Upper lobe of right lung (tissue), 1 donor: ENCODE measurements around the gene AGTR1. TPM values are rescaled to one million over a fixed set of nuclear protein-coding genes. Genes with fewer than 3 reads are reported as not detected.

ENCODE experiments used
- ATAC-seq: fragments of 200-7000 bp; cut with Tn5 transposase; one replicate; pipeline ENCODE4 v1.9.1; 2020; ENCODE audit warnings: mild to moderate bottlenecking, moderate library complexity
- DNase-seq: peaks from one replicate; pipeline ENCODE4 v3.0.0-alpha.2; 2020
- H3K27ac ChIP-seq: fragments of 200-600 bp; one replicate; pipeline ENCODE4 v1.8.0; 2022
- H3K27me3 ChIP-seq: fragments of 200-600 bp; one replicate; pipeline ENCODE4 v1.8.0; 2022; ENCODE audit warnings: mild to moderate bottlenecking
- H3K36me3 ChIP-seq: fragments of 200-600 bp; one replicate; pipeline ENCODE4 v1.8.0; 2022
- H3K4me1 ChIP-seq: fragments of 200-600 bp; one replicate; pipeline ENCODE4 v1.8.0; 2022
- H3K4me3 ChIP-seq: fragments of 200-600 bp; one replicate; pipeline ENCODE4 v1.8.0; 2022; ENCODE audit warnings: mild to moderate bottlenecking
- H3K9me3 ChIP-seq: fragments of 200-600 bp; one replicate; pipeline ENCODE4 v1.8.0; 2022
- CTCF ChIP-seq: fragments of 200-600 bp; IDR thresholded peaks from one replicate; pipeline ENCODE4 v1.8.0; 2022; ENCODE audit warnings: antibody characterized with exemption
- intact Hi-C: fragments of 100-400 bp; cut with DNase I; formaldehyde crosslinking; loops from one replicate; pipeline ENCODE4 v1.11.0; 2022
- total RNA-seq: library from RNA; stranded (reverse); fragmentation: NEBNext Ultra II Directional; extraction: Animal tissue kit (Norgen Biotek cat#: 25700); gene quantifications from one replicate; pipeline ENCODE4 v1.2.1, GENCODE V29; 2021
- donor health status: DM: no; HTN: yes; CAD: no; lungs with severe emphysema.

AGTR1 gene
- total RNA-seq, 1 donor from 2014 or later: 7.8 TPM

DNA sequence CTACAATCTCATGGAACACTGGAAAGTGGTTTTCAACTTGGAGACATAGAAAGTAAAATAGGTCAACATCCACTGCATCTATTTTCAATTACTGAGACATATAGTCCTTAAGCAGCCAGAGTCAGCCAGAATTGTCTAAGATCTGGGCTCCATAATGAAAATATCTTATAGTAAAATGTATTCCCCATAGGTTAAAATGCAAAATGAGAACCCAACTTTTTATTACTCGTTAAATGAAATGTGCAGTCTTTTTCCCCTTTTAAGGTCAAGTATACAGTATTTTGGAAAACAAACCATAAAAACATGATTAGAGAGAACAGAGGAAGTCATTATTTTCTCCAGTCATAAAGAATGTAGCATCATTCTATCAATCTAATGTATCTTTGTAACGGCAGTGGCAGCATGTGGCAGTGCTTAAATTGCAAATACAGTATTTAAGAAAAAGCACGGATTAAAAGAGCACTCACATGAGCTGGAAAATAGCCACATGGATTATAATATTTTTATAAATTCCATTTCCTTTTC, 65.5 kb downstream of the AGTR1 start:
- H3K4me1 ChIP-seq: no peaks in the 10 kb centered on the region
- no peaks in the 10 kb centered on the region for H3K36me3 ChIP-seq
- no peak overlapping the region for H3K4me3 ChIP-seq
- no peaks in the 10 kb centered on the region for H3K27me3 ChIP-seq
- DNase-seq (no peak), ATAC-seq (no peak)
- intact Hi-C loops: no loop called here
- H3K27ac ChIP-seq: no peak overlapping the region
- no peak for TF ChIP-seq CTCF
- no peaks in the 10 kb centered on the region for H3K9me3 ChIP-seq

DNA sequence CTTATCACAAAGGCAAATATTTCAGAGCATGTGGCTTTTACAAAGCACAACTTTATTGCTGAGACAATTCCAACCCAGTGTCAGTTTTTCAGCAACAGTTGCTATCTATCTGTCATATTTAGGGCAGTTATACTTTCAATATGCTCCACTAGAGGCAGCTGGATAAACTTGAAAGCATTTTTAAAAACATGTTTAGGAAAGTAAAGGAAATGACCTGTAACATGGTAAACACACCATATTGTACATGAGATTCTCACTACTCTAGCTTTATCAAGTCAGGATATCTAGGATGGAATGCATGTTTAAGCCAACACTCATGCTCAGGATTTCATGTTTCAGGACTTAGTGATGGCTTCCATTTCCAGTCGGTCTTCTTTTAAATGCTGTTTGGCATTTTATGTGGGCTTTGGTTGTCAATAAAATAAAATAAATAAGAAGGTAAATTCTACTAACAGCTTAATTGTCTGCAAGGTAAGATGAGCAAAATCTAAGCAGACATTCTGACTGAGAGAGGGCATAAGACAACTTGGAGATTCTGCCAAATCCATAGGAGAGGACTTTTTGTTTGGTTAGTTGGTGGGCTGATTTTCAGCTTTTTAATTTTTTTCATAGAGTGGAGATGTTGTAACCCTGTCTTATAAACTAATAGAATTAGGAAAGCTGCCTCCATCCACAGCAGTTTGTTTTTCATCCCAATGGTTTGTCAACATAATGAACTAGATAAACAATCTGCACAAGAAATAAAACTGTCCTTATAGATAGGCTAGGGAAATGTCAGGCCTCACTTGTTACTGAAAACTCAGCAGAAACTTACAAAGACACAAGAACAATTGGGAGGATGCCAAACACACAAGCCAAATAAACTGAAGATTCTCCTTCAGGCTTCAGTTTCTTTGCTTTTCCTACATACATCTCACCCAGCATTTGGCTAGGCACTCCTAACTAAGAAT, 66.6 kb downstream of the AGTR1 start:
- Histone ChIP-seq H3K4me3 (no peak overlapping the region), H3K9me3 (no peaks in the 10 kb centered on the region), H3K36me3 (no peaks in the 10 kb centered on the region), H3K4me1 (no peaks in the 10 kb centered on the region), H3K27ac (no peak overlapping the region), H3K27me3 (no peaks in the 10 kb centered on the region)
- no peak for TF ChIP-seq CTCF
- intact Hi-C loops: no loop called here
- ATAC-seq (no peak), DNase-seq (no peak)

DNA sequence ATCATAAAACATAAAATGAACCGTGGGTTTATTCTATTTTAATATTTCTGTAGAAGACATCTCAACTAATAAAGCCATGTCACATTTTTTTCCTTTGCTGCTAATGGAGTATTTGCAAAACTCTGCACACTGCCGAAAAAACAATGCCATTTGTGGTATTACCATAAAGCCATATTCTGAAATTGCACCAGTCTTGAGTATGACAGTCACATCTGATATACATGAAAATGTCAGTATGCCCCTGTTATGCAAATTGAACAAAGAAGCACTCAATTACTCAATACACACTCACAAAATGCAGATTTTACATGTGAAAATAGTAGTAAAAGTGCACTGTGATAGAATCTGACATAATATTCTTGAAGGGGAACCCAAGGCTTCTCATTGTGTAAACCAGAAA, 74.7 kb downstream of the AGTR1 start:
- Histone ChIP-seq H3K36me3 (no peaks in the 10 kb centered on the region), H3K27me3 (no peaks in the 10 kb centered on the region), H3K4me1 (no peaks in the 10 kb centered on the region), H3K9me3 (no peaks in the 10 kb centered on the region), H3K27ac (no peak overlapping the region), H3K4me3 (no peak overlapping the region)
- TF ChIP-seq CTCF: no peak
- ATAC-seq (no peak), DNase-seq (no peak)
- intact Hi-C loops: no loop called here

GRCh38 chr3:148772835-148773234, 75.1 kb downstream of the AGTR1 start:
- Histone ChIP-seq H3K9me3 (no peaks in the 10 kb centered on the region), H3K27ac (no peak overlapping the region), H3K27me3 (no peaks in the 10 kb centered on the region), H3K4me1 (no peaks in the 10 kb centered on the region), H3K4me3 (no peak overlapping the region), H3K36me3 (no peaks in the 10 kb centered on the region)
- ATAC-seq: no peak
- TF ChIP-seq CTCF: no peak
- intact Hi-C loops: no loop called here
- DNase-seq: no peak

DNA sequence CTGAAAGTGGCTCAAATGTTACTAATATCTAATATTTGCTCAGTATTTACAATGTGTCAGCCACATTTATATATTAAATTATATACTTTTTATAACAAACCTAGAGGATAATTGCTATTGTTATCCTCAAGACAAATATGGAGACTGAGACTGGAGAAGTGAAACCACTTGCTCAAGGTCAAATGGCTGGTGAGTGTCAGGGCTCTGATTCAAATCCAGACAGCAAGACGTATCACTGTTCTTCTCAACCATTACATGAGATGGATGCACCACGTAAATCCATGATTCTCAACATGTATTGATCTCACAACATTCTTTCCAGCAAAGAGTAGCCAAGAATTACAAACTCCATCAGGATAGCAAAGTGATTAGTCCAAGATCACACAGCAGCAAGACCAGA, 76.1 kb downstream of the AGTR1 start:
- no peak for TF ChIP-seq CTCF
- Histone ChIP-seq H3K4me3 (no peak overlapping the region), H3K27me3 (no peaks in the 10 kb centered on the region), H3K27ac (no peak overlapping the region), H3K4me1 (no peaks in the 10 kb centered on the region), H3K9me3 (no peaks in the 10 kb centered on the region), H3K36me3 (no peaks in the 10 kb centered on the region)
- ATAC-seq (no peak), DNase-seq (no peak)
- intact Hi-C loops: no loop called here
